CD4-positive, alpha-beta T cell treated with Interleukin-15 for 4 hours (primary cell): ENCODE measurements around the gene SPTLC3.

ENCODE experiments used
- DNase-seq: peaks from one replicate; pipeline ENCODE4 v3.0.0-alpha.2; 2020; ENCODE audit warnings: low spot score

Gene SPTLC3

DNA sequence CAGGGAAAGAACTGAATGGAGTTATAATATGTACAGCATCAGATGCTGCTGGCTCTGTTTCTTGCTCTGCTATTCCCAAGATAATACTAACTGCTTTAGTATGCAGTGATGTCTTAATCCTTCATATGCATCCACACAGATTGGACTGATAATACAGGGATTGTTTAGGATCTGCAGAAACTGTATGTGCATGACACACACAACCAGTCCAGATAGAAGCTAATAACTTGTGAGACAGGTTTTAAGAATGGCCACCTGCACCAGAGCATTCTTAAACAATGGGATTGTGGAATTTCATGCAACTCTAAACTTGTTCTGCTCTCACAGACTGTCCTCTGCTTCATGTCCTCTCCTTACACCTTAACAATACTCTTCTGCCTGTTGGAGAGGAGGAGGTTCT is 90.9 kb downstream of the SPTLC3 start:
- DNase-seq = no peak

DNA sequence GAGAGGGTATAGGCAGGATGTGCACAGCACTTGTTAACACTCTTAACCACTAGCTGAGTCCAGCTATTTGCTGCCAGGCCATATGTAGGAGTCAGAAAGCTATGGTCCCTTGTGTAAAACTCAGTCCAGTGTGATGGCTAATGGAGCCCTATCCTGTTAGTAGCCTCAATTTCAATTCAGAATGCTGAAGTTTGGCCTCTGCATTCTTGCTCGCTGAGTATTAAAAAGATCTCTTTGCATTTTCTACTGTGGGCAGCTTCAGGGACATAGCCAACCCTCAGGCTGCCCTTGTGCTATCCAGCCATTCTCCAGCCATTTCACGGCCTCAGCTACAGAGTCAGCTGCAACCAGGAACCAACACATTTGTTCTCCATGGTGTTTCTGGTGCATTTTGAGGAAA is 92.5 kb downstream of the SPTLC3 start:
- DNase-seq = no peak

DNA sequence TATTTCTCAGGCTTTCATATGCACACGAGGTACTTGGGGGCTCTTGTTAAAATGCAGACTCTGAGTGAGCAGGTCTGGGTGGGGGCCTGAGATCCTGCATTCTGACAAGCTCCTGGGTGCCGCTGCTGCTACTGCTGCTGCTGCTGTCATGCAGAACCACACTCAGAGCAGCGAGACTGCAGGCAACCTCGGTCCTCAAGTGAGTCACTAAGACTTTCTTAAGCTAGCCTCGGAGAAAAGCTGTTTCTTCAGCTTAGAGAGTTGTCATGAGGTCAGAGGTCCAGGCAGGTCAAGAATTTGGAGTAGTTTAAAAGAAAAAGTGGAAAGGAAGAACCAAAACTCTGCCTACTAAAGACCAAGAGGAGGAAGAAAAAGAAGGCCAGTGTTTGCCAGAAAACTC is 92.9 kb downstream of the SPTLC3 start:
- no peak for DNase-seq

DNA sequence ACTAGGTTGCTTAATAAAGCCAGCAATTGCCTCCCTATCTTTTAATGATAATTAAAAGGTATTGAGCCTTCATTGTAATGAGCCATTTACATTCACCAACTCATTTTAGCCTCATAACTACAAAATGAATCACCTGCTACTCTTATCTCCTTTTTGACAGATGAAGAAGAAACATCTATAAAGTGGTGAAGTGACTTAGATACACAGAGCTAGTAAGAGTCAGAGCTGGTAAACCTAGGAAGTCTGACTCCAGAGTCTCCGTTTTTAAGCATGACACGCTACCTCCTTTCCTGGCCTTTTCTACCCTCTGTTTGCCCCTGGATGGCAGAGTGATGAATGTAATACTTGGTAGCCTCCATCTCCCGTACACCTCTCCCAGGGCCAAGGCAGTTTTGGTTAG is 93.5 kb downstream of the SPTLC3 start:
- DNase-seq = no peak

DNA sequence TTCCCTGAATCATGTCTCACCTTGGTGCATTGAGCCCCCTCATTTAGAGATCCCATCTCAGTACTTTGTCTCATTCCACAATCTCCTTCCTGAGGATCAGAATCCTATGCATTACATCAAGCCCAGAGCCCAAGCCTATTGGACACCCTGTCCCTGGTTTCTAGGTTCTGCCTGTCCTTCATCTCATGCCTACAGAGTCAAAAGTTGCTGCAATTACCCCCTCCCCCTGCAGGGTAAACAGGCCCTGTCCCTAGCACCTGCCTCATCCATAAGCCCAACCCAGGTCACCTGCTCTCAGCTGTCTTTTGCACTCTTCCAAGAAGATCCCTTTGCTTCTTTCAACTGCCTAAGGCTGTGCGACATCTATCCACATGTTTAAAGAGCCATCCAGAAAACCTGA is 93.9 kb downstream of the SPTLC3 start:
- DNase-seq = no peak

DNA sequence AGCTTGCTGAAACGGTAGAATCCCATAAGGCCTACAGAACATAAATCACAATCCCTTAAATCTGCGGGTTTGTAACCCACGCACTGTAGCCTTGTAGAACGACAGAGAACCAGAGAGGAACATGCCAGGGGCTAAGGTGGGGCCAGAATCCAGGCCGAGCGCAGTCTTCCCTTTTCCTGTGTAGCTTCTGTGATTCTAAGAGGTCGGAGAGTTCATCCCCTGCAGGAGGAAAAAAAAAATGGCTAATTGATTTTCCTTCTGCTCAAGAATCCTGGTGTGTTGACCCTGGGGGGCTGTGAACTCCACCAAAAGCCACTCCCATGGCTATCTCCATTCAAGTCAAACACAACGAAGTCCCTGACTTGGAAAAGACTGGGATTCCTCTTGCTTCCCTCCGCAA is 96.3 kb downstream of the SPTLC3 start:
- no peak for DNase-seq

DNA sequence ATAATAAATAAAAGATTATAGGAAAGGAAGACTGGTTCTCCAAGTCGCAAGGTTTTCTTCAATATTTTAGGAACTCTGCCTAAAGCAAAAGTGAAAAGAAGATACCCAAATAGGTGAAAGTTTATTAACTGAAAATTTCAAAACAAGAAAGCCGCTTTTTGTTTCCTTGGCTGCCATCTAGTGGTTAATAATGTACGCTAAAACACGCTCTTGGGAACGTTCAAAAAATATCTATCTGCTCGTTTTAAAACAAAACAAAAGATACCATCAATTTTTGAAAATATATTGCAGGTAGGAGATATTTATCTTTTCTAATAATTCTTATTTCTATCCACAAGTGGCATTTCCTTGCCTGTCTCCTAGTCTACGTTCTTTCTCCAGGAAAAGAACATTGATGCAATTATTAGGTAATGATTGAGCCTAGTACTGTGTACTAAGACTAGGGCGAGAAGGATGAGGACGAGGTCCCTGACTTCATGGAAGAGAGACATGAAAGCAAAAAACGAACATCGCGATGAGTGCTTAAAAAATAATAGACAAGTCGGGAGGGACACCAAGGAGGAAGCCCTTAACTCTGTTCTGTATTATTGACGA is 97.2 kb downstream of the SPTLC3 start:
- DNase-seq = peak; percentile 10

DNA sequence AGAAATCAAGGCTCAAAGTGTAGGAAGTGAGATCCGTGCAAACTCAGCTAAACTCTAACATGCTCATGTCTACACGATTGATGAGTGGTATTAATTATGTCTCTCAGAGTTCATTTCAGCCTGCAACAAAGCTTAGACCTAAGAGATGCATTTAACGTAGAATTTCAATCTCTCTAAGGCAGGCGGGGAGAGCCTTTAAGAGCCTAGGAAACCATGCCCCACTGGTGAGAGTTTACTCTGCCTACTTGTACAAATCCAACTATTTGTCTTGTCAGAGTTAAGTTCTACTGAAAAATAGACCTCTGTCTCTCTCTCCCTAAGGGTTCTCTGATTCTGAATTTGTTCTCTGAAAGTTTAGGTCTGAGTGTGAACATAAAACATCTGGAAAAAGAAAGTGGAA is 100.9 kb downstream of the SPTLC3 start:
- DNase-seq = no peak

DNA sequence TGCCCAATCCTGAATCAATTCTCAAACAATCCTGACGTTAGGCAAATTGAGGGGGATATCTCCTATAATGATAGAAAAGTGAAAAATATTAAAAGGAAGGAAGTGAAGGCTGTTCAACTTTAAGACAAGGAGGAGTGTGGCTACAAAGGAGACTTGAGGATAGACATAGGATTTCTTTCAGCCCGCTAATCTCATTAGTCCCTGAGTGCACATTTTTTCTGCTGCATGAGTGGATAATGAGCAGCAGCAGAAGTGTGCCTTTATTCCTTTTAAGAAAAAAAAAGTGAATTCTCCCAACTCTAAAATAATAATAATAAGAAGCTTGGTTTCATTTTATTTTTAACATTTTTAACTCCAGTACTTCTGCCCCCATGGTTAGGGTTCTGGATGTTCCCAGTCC is 102.0 kb downstream of the SPTLC3 start:
- no peak for DNase-seq

DNA sequence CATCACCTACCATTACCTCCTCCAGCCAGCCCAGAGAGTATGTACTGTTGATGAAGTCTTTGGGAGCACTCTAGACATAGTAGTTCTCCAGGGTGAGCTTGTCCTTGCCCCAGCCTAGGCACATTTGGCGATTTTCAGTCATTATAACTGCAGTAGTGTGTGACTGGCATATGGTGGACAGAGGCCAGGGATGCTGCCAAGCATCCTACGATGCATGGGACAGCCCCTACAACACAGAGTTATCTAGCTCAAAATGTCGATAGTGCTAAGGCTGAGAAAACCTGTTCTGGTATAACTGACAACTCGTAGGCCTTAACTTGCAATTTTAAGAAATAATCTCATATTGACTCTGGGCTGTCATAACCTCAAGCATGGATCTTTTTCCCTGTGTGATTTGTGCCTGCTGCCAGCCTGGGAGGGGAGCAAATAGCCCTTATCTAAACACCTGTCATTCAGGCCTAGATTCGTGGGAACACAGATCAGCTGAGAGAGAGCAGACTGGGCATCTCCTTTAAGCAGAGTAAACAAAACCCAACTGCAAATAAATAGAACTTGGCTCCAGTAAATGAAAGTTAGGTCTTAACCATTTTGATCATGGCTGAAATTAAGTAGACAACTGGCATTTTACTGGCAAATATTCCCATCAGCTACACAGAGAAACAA is 102.6 kb downstream of the SPTLC3 start:
- DNase-seq = no peak

DNA sequence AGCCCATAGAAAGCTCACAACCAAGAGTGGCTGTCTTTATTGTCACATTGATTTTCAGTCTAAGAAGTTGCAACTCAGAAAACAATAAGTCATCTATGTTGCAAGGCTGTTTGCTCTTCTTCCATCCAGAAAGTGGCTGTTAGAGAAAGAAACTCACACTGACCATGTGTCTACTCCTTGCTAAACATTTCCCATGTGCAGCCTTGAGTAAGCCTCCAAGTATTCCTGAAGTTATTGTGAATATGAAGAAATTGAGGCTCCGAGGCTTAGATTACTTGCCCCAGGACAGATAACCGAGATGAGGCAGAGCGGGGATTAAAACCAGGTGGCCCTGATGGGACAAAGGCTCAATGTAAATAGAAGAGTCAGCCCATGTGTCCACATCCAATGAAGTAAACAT is 105.0 kb downstream of the SPTLC3 start:
- DNase-seq = no peak

DNA sequence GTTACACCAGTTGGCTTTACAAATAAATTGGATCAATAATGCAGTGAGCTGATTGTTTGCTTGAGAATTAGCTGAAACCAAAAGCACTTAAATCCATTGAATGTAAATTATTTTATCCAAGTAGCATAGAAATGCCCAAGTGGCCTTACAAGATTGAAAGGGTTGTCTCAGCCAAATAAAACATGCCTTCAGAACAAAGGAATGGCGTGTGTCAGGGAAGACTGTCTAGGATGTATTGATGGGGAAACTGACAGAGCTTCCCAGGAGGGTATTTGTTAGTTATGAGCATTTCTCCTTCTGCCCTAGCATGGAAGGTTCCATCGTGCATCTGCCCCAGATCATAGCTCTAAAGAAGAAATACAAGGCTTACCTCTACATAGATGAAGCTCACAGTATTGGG is 108.4 kb downstream of the SPTLC3 start:
- DNase-seq = no peak

DNA sequence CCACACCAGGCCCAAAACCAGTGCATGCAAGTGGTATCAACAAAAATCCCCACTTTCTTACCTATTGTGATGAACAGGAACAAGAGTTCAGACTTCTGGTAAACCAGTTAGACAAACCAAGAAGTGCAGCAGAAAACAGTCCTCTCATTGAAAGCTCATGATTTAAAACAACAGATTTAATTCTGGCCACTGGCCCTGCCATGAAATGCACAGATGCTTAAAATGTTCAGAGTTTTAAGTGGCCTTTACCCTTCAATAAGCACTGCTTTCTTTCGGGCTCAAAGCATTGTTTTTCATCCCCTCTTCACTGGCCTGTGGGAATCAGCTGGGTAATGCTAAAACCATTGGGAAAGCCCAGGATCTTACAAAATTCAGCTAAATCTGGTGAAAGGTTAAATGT is 109.9 kb downstream of the SPTLC3 start:
- DNase-seq = no peak

DNA sequence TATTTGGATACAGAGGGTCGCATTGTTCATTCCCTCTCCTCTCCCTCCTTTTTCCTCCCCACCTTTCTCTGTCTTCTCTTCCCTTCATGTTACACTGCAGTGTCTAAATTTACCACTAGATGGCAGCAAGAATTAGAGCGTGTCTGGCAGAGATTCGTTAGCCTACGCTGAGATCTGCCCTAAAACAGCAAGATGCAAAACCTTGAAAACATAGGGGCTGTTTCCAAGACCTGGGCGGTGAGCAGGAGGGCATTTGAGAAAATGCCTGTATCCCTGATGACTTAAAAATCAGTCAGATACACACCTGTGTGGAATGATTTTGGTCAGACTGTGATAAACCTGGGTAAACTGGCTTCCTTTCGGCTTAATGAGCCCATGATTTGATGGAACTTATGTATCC is 110.8 kb downstream of the SPTLC3 start:
- DNase-seq = peak; percentile 70

DNA sequence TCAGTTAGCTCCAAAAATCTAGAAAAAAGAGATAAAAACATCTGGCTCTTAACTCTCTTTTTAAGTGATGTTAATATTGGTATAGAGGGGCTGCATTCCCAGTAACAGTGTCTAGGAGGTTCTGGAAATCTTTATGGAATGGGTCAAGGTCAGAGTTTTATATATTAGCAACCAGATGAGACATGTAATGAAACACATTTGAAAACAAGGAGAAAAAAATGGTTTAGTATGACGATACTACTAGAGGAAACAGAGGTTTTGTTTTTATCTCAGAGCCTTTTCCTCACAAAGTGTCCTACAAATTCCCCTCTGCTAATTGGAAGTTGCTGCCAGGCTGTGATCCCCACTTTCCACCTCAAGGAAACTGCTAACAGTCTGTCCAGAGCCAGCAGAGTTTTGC is 111.7 kb downstream of the SPTLC3 start:
- no peak for DNase-seq

DNA sequence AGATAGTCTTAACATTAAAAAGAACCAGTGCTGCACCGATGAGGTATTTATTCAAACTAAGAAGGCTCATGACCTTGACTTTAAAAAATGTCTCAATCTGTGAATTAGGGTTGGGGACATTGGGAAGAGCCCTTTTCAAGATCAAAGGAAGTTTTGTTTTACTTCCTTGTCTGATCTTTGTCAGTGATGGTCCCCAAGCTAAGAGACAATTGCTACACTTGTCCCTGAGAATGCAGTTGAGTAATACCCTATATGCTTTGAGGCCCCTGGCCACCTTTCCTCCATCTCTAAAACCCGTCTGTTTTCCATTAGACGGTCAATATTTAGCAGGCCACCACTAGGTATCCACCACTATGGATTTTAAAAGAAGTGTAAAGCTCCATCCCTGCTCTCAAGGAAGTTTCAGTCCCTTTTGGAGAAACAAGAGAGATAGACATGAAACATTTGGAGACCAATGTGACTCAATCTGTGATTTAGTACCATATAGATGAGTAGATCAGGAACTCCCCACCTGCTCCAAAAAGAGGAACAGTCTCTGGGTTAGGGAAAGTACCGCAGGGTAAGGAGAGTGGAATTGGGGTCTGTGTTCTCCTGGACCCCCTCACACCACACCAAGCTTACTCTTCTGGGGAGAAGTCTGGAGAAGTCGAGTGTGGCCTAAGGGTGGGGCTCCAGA is 113.2 kb downstream of the SPTLC3 start:
- no peak for DNase-seq

DNA sequence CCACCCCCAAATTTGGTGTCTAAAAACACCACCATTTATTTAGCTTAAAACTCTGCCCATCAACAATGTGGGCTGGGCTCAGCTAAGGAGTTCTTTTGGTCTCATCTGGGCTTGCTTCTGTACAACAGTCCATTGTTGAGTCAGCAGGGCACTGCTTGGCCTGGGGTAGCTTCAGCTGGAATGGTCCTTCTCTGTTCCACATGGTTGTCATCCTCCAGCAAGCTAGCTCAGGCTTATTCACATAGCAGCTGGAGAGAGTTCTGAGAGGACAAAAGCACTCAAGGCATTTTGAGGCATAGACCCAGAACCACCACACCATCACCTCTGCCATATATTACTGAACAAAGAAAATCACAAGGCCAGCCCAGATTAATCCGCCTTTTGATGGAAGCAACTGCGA is 116.7 kb downstream of the SPTLC3 start:
- no peak for DNase-seq

DNA sequence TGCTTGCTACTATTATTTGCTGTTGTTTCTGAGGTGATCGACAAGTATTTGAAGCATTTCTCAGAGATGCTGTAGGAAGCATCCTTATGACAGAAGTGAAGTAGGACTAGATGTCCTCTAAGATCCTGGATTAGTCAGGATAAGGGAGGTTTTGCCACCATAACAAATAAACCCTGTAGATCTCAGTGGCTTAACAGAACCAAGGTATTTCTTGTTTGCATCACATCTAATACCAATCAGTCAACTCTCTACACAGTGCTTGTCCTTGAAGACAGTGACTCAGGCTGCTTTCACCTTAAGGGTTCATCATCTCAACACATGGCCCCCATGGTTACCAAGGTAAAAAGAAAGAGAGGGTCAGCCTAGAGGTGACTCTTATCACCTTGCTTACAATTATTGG is 119.4 kb downstream of the SPTLC3 start:
- no peak for DNase-seq

DNA sequence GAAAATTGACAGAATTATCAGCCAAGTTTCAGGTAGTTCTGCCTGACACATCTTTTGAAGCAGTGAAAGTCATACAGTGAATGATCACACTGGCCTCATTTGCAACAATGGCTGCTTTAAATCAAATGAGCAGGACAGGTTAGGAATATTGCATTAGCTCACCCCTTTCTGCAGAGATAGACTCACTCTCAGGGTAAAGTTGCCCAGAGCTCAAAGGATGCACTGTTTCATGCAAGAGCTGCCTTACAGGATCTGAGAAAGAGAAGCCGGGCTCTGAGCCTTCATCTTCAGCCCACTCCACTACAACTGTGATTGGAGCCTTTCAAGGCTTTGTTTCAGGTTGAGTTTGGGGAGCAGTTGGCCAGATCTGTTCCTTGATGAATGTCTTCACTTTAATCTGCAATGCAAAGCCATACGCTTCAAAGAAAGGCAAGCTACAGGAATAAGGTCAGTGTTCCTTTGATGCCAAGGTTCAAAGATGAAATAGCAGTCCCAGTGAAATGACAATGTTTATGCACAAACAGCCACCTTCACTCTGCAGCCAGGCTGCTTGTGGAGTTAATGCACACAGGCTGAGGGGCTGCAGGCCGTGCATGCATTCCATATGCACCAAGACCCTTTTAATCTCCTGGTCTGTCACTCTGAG is 121.4 kb downstream of the SPTLC3 start:
- no peak for DNase-seq

DNA sequence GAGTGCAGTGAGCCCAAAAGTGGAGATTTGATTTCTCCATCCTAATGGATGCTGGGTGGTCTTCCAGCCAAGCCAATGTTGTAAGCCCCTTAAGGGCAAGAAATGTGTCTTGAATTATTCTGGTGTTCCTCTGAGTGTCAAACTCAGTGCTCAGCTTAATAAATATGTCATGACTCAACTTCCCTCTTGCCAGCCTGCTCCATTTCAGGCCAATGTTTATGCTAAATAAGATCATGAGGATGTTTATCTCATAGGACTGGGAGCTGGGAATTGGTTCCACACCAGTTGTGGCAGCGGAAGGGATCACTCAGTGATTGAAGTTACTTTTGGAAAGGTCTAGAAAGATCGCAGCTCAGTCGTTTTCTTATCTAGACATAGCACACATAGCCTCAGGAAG is 121.9 kb downstream of the SPTLC3 start:
- no peak for DNase-seq

DNA sequence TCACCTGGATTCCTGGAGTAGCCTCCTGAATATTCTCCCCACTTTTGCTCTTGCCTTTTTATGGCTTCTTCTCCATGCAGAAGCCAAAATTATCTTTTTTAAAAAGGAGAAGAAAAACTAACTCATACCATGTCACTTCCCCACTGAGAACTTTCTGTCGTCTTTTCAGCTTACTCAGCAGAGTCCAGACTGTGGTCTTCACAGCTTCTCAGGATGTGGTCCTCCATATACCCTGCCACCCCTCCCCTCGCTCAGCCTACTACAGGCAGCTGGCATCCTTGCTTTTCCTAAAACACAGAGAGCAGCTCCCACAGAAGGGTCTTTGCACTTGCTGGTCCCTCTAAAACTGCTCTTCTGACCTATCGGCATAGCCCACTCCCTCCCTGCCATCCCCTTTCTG is 122.9 kb downstream of the SPTLC3 start:
- DNase-seq = no peak

DNA sequence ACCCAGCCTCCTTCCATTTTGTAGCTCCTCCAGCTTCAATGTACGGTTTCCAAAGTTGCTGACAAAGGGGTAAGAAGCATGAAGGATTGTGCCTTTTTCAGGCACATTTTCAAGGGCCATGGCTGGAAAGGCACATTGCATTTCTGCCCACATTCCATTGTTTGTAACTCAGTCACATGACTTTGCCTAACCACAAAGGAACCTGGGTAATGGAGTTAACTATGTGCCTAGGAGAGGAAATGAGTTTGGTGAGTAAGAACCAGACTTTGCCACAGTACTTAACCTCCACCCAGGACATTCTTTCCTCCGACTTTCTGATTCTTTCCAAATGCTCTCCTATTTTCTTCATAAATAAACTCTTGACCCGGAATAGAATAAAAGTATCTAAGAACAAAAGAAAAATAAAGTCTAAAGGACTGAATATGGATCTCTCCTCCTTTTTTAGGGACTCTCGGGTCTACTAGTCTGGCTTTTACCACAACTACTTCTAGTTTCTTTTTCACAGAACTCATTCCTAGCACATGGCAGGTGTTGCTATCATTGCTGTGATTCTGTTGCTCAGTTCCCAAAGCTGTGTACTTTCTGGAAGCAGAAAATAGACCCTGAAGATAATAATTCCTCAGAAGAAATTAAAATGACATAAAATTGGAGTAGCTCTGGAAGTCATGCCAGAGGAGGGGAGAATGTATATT is 130.8 kb downstream of the SPTLC3 start:
- DNase-seq = no peak

DNA sequence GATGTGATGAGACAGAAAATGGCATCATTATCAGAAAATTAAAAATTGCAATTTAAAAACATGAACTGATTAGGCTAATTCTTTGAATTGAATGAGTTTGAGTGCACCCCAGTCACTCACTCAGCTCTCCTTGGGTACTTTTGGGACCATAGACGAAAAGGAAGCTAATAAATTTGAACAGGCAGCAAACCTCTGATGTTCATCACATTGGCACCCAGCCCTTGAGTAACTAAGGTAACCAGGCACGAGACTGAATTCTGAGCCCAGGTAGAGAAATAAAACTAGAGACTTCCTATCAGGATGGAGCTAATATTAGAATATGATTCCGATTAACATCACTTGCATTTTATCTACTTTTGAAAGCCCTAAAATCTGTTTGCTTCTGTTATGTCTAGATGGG is 131.4 kb downstream of the SPTLC3 start:
- DNase-seq = no peak
